Myocyte (in vitro differentiated cells): ENCODE data around the gene TMEM135. TPM values are rescaled to one million over a fixed set of nuclear protein-coding genes. Genes with fewer than 3 reads are reported as not detected.
"Not testable (repeated sequence)": the region's sequence is repeated elsewhere in the genome, so short reads cannot be mapped to it uniquely, and the experiment has no call there.

Source experiments
- DNase-seq: peaks from one replicate; pipeline ENCODE4 v3.0.0-alpha.2; 2012; ENCODE audit warnings: low read depth
- total RNA-seq: library from RNA; depleted of rRNA; stranded (reverse); fragments of >200 nt; gene quantifications from 2 replicates; pipeline ENCODE4 v1.2.3, GENCODE V29; 2014

Gene TMEM135
- total RNA-seq, 1 donor from 2014 or later = 26.9 TPM

- DNase-seq = no peak
Measured at GRCh38 chr11:87139475-87139874, 101.7 kb downstream of the TMEM135 start.

GRCh38 chr11:87141322-87141721 is 103.6 kb downstream of the TMEM135 start:
- no peak for DNase-seq

GRCh38 chr11:87141980-87142514 is 104.3 kb downstream of the TMEM135 start:
- no peak for DNase-seq

GRCh38 chr11:87142594-87142993 is 104.9 kb downstream of the TMEM135 start:
- no peak for DNase-seq

- no peak for DNase-seq
Measured at GRCh38 chr11:87143641-87144040, 105.9 kb downstream of the TMEM135 start.

- DNase-seq = peak; percentile 9
Measured at GRCh38 chr11:87144252-87144651, 106.5 kb downstream of the TMEM135 start.

- DNase-seq = no peak
Measured at GRCh38 chr11:87148749-87149148, 111.0 kb downstream of the TMEM135 start.

GRCh38 chr11:87149782-87150181 is 112.0 kb downstream of the TMEM135 start:
- DNase-seq = not testable (repeated sequence)

- DNase-seq = no peak
Measured at GRCh38 chr11:87150936-87151335, 113.2 kb downstream of the TMEM135 start.

- DNase-seq = no peak
Measured at GRCh38 chr11:87154246-87154645, 116.5 kb downstream of the TMEM135 start.

- DNase-seq = no peak
Measured at GRCh38 chr11:87156970-87157369, 119.2 kb downstream of the TMEM135 start.

GRCh38 chr11:87169076-87169475 is 131.3 kb downstream of the TMEM135 start:
- not testable (repeated sequence) for DNase-seq

- peak; percentile 32 for DNase-seq
Measured at GRCh38 chr11:87173185-87174039, 135.7 kb downstream of the TMEM135 start.

- no peak for DNase-seq
Measured at GRCh38 chr11:87174870-87175269, 137.1 kb downstream of the TMEM135 start.

GRCh38 chr11:87176044-87176443 is 138.3 kb downstream of the TMEM135 start:
- DNase-seq = peak; percentile 54

GRCh38 chr11:87179621-87180020 is 141.9 kb downstream of the TMEM135 start:
- peak; percentile 45 for DNase-seq

- DNase-seq = peak; percentile 67
Measured at GRCh38 chr11:87180742-87181141, 143.0 kb downstream of the TMEM135 start.

GRCh38 chr11:87181143-87181542 is 143.4 kb downstream of the TMEM135 start:
- DNase-seq = no peak

GRCh38 chr11:87185228-87185627 is 147.5 kb downstream of the TMEM135 start:
- no peak for DNase-seq

GRCh38 chr11:87187076-87187475 is 149.3 kb downstream of the TMEM135 start:
- no peak for DNase-seq

- no peak for DNase-seq
Measured at GRCh38 chr11:87187930-87188329, 150.2 kb downstream of the TMEM135 start.

GRCh38 chr11:87188396-87188795 is 150.7 kb downstream of the TMEM135 start:
- not testable (repeated sequence) for DNase-seq

GRCh38 chr11:87188921-87189320 is 151.2 kb downstream of the TMEM135 start:
- not testable (repeated sequence) for DNase-seq
